ENCODE results near the gene TSSC4.

Gene TSSC4

GRCh38 chr11:2450321-2451041 lies 49.9 kb downstream of the TSSC4 start:
- DNase-seq = no peak

GRCh38 chr11:2451336-2451735 lies 50.8 kb downstream of the TSSC4 start:
- no peak for DNase-seq

- no peak for DNase-seq
Measured at GRCh38 chr11:2451916-2452315, 51.4 kb downstream of the TSSC4 start.

GRCh38 chr11:2452321-2453012 lies 51.9 kb downstream of the TSSC4 start:
- no peak for DNase-seq

- no peak for DNase-seq
Measured at GRCh38 chr11:2453436-2453835, 52.9 kb downstream of the TSSC4 start.
